Right ventricle myocardium superior (tissue), 1 donor: ENCODE data around the gene BMPER. TPM values are rescaled to one million over a fixed set of nuclear protein-coding genes. Genes with fewer than 3 reads are reported as not detected.

Experiments
- ATAC-seq: fragments of 200-7000 bp; cut with Tn5 transposase; one replicate; pipeline ENCODE4 v1.9.1; 2020; ENCODE audit warnings: mild to moderate bottlenecking; ENCODE audit not compliant: poor library complexity
- DNase-seq: peaks from one replicate; pipeline ENCODE4 v3.0.0-alpha.2; 2020
- intact Hi-C: fragments of 100-400 bp; cut with DNase I; formaldehyde crosslinking; loops from one replicate; pipeline ENCODE4 v1.11.2; 2022
- total RNA-seq: library from RNA; stranded (reverse); fragmentation: NEBNext Ultra II Directional; extraction: Animal tissue kit (Norgen Biotek cat#: 25700); gene quantifications from one replicate; pipeline ENCODE4 v1.2.1, GENCODE V29; 2021
- donor health status: DM: no; HTN: yes; CAD: no; lungs with severe emphysema.

BMPER gene
- total RNA-seq, 1 donor from 2014 or later, result 2.3 TPM

DNA sequence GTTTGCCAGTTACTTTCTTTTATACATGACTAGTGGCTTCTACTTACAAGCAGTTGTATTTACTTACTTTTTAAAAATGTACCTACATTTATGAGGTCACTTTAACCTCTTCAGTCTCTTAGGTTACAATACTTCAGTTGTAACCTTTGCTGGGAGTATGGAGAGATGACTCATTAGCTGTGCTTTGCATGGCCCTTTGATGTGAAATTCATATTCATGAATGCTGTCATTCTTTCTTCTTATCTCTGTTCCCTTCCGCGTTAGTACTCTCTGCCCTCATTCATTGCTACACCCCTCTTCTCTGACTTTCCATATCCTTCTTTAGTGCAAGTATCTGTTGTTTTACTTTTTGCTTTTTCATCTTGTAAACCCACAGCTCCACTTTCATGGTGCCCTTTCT lies 164.3 kb downstream of the BMPER start:
- ATAC-seq (no peak), DNase-seq (no peak)
- intact Hi-C loops, result no loop called here

DNA sequence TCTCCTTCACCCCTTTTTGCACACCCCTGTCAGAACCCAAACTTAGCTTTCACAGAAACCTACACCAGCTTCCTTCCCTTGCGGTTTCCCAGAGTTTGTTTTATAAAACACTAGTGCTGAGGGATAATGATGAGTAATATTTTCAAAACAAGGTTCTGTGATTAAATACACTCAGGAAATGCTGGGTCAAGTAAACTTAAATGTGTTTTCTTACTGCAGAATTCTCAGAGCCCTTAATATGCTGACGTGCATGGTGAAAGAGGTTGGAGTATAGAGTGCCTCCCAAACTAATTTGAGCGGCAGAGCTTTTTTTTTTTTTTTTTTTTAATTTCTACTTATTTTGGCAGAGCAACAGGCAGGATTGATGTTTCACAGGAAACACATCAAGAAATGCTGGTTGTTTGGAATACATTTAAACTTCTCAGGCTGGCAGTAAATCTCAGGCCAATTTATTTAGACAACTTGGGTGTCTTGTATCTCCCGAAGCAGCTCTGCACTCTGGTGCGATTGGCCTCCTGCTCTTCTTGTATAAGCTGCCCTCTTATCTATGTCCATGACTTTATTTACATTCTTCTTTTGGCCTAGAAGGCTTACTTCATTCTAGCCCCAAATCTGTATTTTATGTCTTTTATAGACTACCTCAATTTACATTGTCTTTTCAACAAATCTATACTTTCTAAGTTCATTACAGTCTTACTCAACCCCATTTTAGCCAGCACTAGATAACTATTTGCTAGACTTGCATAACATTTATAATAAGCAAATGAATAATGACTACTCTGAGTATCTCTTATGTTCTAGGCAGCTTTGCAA lies 165.4 kb downstream of the BMPER start:
- intact Hi-C loops, result no loop called here
- ATAC-seq (no peak), DNase-seq (no peak)

DNA sequence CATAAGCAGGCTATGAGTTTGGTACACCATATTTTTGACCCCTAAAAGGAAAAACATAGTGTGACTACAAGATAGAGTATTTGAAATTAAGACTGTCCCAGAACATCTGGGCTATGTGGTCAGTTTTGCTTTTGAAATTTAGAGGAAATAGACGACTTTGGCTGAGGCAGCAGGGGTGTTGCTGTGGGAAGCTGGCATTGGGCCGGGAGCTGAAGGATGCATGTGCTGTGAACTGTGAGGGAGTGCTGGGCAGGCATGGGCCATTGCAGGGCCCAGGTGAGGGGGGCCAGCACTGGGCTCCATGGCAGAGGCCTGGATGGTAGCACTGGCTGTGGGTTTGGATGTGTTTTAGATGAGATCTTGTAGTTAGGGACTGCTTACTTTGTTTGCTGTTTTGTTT lies 168.3 kb downstream of the BMPER start:
- intact Hi-C loops, result no loop called here
- no peak for ATAC-seq
- peak; percentile 54 for DNase-seq

DNA sequence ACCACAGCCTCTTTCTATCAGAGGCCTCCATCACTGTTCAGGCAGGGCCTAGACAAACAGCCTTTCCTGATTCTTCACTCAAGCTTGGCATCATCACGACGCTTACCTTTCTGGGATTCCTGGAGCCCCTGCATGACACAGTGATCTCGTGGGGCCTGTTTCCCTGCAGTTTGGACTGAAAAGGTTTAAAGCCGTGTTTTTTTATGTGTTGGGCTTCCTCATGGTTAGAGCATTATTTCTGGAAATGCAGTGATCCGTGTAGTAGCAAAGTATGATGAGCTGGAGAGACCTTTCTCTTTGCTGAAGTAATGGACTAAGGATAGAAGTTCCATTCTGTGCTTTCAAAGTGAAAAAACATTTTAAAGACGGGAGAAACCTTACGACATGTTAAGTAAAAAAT lies 169.1 kb downstream of the BMPER start:
- intact Hi-C loops, result no loop called here
- ATAC-seq (no peak), DNase-seq (no peak)

DNA sequence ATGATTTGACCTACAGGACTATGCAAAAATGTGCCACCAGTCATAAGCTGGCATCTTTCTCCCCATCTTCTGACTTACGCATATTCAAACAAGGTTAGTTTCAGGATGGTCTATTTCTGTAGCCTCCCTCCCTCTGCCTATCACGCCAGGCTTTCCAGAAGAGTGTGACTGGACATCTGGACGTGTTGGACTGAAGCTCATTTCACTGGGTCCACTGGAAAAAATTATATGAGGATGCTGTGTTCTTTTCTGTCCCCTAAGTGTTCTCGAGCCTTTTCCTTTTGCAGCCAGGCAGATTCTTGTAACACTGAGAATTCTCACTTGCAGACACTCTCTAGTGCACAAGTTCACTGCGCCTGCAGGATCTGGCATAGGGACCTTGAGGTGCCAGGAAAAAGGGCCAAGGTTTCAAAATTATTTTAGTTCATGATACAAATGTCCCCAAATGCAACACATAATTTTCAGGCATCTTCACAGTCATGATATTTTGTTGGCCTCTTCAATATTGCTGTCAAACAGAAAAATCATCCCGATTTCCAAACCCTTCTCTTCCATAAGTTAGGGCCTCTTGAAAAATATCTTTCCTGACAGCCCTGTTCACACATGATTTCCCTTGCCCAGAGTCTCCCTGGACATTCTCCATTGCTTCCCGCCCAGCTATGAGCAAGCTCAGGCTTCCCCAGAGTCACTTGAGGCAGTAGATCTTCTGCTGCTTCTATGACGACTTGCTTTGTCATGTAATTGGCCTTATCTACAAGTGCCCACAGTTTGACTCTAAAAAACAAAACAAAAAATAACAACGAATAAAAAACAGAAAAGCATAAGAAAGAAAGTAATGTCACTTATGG lies 170.4 kb downstream of the BMPER start:
- intact Hi-C loops, result no loop called here
- DNase-seq (peak; percentile 40), ATAC-seq (peak; percentile 62)

DNA sequence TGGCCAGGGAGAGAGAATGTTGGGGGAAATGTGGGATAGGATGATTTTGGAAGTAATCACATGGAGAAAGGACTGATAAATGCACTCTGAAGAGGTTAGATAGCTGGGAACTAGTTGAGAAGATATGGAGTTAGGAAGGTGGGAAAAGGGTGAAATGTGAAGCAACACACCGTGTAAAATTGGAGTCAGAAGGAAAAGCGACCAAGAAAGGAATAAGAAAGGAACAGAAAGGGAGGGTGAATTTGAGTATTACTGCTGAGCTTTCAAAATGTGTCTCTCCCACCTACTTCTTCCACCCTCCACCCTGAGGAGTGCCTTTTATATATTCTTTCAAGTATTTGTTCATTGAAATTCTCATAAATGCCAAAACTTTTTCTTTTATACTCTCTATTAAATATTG lies 171.8 kb downstream of the BMPER start:
- intact Hi-C loops, result no loop called here
- ATAC-seq, result no peak
- no peak for DNase-seq

DNA sequence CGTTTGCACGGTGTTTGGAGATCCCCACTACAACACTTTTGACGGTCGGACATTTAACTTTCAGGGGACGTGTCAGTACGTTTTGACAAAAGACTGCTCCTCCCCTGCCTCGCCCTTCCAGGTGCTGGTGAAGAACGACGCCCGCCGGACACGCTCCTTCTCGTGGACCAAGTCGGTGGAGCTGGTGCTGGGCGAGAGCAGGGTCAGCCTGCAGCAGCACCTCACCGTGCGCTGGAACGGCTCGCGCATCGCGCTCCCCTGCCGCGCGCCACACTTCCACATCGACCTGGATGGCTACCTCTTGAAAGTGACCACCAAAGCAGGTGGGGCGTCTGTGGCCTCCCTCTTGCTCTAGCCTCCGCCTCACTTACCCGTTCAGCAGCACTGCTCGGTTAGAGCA lies 173.5 kb downstream of the BMPER start:
- no peak for DNase-seq

DNA sequence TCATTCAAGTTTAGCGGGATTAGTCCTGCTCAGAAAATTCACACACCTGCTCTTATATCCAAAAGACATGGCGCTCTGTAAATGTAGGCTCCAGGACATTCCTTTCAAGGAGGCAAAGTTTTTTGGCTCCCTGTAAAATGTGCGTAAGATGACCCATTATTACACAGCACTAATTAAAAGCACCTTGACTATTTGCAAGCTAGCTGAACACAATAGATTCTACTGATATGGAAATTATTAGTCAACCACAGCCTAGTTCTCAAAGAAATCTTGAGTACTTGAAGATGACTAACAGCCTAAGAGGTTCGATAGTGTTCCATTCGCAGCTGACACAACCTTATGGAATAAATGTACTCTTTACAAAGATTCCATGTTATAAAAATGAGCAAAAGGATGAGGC lies 175.2 kb downstream of the BMPER start:
- intact Hi-C loops, result no loop called here
- ATAC-seq (no peak), DNase-seq (no peak)

More for the DNA sequence above, 173.5 kb downstream of the BMPER start:
- no peak for ATAC-seq
- intact Hi-C loops, result no loop called here

DNA sequence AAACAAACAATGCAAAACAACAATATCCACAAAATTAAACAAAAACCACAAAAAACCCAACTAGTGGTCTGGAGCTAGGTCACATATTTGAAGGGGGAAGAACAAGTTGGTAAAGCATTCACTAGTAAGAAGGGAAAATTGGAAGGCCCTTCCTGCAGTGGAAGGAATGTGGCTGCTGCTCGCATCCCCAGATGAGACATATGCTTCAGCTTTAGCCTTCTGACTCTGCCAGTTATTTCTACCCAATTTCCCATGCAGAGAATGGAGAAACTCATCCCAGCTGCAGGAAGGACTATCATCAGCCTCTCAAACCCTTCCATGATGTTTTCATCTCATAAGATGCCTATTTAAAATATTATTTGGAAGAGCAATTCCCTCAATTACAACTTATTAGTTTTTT lies 176.6 kb downstream of the BMPER start:
- ATAC-seq (no peak), DNase-seq (no peak)
- intact Hi-C loops, result no loop called here

DNA sequence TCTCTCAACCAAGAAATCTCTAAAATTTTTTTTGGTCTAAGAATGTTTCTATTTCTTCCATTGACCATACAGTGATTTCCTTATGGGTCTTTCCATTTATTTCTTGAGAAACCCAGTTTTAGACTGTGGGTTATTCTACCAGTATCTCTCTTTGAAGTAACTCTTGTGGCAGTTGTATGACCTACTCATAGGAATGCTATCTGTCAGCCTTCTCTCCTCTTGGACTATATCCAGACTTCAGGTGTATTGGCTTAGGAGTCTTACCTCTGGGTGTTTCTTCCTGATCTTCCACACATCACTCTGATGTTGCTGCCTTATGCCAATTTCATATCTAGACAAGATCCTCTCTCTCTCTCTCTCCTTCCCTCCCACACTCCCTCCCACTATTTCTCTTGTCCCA lies 178.1 kb downstream of the BMPER start:
- DNase-seq, result no peak
- intact Hi-C loops, result no loop called here
- no peak for ATAC-seq

DNA sequence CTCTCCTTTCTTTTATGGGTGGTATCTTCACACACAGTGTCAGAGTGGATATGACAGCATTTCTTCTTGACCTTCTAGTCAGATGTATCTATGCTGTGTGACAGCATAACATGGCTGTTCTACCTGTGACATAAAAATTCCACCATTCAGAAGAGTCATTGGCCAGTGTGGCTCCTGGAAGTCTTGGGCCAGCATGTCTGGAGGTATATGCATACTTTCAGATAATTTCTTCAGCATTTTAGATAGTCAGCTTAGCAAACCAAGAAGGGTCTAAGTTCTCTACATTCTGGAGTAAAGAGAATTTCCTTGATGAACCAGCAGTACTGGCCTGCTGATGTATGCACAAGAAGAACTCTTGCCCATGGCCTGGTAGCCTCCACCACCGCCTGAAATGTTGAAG lies 179.3 kb downstream of the BMPER start:
- no peak for DNase-seq
- intact Hi-C loops, result no loop called here
- ATAC-seq, result no peak

DNA sequence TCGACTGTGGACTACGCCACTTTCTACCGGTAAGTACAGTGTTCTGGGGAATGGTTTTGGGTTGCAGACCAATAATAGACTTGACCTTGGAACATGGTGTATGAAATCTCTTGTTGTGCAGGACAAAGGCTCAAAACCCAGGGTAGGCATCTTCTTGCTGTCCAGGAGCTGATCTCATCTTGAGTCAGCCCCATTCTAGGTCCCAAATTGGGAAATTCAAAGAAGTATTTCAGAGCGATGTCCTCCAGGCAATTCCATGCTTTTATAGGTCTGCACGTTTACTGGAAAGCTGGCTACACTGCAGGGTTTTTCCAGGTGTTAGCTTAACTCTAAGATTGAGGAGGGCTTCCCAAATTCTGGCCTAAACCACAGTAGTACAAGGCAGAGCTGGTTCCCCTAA lies 180.7 kb downstream of the BMPER start:
- DNase-seq, result no peak
- intact Hi-C loops, result no loop called here
- ATAC-seq, result no peak

DNA sequence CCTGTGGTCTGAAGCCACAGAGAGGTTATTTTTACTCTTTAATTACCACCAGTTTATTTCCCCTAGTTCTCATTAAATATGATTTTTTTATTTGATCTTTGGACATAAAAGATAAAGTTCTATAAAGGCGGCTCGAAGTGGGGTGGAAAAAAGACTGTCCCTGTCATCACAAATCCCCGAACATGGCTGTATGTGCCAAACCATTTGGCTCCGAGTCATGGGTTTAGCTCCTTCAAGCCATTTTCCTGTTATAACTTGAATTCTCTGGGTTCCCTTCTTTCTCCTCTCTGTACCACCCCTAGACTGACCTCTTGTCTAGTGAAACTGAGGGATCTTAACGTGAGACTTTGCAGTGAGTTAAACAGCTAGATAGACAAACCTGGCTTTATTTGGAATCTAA lies 181.6 kb downstream of the BMPER start:
- ATAC-seq (no peak), DNase-seq (no peak)
- intact Hi-C loops, result no loop called here

DNA sequence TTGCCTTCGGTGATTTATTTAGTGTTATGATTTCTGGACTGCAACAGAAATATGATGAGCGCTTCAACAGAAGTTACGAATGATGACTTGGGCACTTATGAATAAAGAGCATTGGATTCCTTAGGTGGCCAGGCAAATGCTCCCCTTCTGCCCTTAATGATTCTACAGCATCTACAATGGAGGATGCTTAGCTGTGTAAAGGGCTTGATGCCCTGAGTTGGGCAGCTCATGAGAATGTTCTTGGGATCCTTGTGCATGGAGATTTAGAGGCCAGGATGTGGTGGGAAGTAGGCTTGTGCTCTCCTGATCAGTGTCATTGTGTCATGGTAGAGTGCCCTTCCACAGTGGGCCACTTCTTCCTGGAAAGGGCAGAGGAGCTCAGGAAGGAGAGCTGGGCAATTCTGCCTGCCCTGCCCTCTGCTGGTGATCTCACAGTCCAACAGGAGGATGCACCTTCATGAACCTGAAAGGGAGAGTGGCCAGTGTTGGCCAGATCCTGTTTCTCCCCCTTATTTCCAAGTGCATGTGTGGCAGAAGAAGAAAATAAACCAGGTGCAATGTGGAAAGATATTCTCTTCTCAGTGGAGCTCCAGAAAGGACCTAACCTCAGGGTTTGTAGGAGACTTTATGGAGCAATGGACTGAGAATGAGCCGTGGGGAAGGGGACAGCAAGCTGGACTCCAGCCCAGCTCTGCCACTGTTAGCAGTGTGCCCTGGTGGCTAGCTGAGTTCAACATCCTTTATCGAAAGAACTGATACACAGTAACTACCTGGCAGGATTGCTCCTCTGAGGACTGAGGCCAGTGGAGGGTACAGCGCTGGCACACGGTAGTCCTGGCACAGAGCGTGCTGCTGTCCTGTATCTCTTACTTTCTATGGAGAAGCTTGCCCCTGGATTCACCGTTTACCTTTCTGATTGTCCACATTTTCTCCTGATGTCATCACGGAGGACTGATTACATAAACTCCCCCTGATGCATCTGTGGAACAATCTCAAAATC lies 182.9 kb downstream of the BMPER start:
- intact Hi-C loops, result no loop called here
- ATAC-seq (peak; percentile 55), DNase-seq (no peak)

DNA sequence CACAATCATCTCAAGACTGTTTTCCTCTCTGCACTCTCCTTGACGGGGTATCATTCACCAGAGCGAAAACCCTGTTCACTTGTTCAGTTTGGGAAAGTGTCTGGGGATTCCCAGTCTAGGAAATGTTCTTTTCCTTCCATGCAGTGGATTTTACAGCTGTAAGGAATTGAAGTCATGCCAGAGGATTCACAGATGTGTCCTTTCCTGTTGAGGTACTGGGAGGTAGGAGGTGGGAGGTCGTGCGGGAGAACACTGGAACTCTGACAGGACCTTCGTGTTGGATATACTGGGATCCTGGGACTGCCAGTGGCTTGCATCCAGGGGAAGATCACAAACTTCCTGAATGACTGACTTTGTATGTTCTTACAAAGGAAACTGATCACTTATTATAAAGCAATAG lies 185.5 kb downstream of the BMPER start:
- DNase-seq, result no peak
- ATAC-seq, result no peak
- intact Hi-C loops, result no loop called here

DNA sequence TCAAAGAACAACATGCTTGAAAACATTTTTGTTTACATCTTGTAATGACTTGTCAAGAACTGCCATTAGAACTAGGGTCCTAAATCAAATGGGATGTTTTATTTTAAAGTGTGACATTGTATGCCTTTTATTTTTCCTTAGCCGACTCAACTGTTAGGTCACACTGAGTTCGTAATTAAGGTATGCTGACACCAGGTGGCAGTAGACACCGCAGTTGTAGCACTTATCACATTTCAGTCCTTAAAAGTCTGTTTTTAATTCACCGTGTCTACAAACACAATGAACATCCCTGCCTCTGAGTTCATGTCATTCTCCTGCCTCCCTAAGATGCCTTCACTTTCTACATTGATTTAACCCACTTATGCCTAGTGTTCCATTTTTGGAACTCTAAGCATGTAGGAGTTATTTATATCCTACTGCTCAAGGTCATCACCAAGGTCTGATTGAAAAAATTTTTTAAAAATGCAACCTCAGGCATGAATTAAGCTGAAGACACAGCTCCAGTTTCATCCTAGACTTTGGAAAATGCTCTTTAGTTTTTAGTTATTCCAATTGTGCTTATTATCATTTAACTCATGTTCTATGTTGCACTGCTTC lies 186.1 kb downstream of the BMPER start:
- DNase-seq (no peak), ATAC-seq (peak; percentile 36)
- intact Hi-C loops, result no loop called here

DNA sequence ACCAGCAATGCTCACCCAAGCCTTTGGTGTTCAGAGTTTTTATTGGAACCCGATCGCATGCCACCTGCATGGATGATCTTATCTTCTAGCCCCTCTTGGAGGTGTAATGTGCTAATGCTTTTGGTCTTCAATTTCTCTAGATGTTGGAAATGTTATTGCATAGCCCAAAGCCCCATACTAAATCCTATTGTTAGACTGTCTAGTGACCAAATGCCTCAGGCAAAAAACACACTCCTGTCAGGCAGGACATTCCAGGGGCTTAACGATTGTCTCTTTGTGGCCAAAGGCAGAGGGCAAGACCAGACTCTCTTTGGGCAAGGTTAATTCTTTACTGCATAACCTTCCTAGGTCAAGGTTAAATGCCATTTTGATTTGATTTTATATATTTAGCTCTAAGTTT lies 187.9 kb downstream of the BMPER start:
- no peak for DNase-seq
- ATAC-seq, result no peak
- intact Hi-C loops, result no loop called here

DNA sequence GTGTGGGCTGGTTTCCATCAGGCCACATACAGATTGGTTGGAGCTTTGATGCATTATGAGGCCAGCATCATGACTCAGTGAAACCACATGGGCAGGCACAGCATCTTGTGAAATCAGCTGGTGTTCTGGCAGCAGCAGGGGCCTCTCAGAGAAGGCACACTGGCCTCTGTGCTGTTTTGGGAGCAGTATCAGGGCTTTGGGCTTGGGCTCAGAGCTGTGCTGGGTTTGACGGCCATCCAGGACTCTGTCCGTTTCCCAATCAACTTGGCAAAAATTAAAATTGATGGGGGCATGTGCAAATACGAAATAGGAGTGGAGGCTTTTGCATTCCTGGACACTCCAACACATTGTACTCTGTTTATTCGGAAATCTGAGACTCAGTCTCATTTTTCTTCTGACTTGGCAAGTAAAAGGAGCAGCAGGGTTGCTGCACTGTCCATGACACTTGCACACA lies 190.9 kb downstream of the BMPER start:
- ATAC-seq, result peak; percentile 96
- DNase-seq, result peak; percentile 83
- intact Hi-C loops, result no loop called here

DNA sequence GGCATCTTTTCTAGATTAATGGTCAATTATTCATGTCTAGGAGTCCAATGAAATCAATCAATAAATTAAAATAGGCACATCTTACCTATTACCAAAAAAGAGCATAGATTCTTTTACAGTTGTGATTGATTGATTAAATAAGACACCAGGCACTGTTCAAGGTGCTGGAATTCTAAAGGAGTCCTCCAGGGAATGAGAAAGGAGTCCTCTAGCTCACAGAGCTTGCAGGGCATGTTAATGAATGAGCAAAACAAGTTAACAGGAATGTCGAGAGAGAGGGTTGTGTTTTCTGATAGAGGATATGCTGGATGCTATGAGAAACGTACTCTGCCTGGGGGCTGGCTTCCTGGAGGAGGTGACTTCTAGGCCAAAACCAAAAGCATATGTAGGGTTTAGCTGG lies 191.4 kb downstream of the BMPER start:
- intact Hi-C loops, result no loop called here
- DNase-seq, result no peak
- ATAC-seq, result no peak
